ENCODE results near the gene RUNX2.
A peak's percentile ranks its signal among the peaks of the same experiment; 100 is the strongest.

Gene RUNX2

DNA sequence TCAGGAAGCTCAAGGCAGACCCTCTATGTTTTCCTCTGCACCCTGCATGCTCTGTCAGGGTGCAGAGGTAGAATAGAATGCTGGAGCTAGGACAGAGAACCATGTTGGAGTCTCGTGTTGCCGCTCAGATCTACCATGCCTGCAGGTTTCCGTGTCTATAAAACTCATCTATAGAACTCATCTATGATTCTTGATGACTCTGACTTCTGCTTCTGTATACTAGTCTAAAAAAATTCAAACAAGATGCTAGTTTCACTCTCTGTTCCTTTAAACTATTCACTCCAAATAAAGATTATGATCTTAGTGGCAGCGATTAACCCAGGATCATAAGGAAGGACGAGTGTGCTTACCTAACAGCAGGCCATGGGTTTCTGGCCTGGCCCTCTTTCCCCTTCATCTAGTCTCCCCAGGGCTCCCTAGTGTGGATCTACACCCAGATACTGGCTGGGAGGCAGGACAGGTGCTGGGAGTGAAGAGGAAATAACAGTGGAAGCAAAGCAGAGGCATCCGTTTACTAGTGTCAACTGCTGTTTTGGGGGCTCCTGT lies 212.3 kb downstream of the RUNX2 start:
- H3K4me3 ChIP-seq (ENCODE audit: low read length), result no peak overlapping the region
- no peak for DNase-seq (ENCODE audit: low read depth)
- TF ChIP-seq, protein P1, sequence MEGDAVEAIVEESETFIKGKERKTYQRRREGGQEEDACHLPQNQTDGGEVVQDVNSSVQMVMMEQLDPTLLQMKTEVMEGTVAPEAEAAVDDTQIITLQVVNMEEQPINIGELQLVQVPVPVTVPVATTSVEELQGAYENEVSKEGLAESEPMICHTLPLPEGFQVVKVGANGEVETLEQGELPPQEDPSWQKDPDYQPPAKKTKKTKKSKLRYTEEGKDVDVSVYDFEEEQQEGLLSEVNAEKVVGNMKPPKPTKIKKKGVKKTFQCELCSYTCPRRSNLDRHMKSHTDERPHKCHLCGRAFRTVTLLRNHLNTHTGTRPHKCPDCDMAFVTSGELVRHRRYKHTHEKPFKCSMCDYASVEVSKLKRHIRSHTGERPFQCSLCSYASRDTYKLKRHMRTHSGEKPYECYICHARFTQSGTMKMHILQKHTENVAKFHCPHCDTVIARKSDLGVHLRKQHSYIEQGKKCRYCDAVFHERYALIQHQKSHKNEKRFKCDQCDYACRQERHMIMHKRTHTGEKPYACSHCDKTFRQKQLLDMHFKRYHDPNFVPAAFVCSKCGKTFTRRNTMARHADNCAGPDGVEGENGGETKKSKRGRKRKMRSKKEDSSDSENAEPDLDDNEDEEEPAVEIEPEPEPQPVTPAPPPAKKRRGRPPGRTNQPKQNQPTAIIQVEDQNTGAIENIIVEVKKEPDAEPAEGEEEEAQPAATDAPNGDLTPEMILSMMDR (conservative IDR thresholded peaks at IDR 0.05; ENCODE audit: low read length), result no peak

DNA sequence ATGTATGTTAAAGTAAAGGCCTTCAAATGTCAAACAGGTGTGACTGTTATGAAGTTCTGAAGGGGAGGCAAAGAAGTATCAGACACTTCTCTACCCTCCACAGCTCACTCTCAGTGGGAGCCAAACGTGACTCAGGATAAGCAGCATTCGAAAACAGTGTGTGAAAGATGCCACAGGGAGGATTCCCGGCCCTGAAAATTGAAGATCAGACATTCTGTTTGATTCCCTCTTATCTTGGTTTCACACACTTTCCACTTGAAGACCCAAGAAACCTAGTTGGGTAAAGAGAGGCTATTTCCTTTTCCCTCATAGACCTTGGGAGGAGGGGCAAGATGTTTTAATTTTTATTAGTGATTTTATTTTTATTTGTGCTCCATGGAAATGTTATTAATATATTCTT lies 213.8 kb downstream of the RUNX2 start:
- no peak for DNase-seq (ENCODE audit: low read depth)
- H3K4me3 ChIP-seq (ENCODE audit: low read length), result no peak overlapping the region
- TF ChIP-seq, protein P1 (conservative IDR thresholded peaks at IDR 0.05; ENCODE audit: low read length), result no peak

DNA sequence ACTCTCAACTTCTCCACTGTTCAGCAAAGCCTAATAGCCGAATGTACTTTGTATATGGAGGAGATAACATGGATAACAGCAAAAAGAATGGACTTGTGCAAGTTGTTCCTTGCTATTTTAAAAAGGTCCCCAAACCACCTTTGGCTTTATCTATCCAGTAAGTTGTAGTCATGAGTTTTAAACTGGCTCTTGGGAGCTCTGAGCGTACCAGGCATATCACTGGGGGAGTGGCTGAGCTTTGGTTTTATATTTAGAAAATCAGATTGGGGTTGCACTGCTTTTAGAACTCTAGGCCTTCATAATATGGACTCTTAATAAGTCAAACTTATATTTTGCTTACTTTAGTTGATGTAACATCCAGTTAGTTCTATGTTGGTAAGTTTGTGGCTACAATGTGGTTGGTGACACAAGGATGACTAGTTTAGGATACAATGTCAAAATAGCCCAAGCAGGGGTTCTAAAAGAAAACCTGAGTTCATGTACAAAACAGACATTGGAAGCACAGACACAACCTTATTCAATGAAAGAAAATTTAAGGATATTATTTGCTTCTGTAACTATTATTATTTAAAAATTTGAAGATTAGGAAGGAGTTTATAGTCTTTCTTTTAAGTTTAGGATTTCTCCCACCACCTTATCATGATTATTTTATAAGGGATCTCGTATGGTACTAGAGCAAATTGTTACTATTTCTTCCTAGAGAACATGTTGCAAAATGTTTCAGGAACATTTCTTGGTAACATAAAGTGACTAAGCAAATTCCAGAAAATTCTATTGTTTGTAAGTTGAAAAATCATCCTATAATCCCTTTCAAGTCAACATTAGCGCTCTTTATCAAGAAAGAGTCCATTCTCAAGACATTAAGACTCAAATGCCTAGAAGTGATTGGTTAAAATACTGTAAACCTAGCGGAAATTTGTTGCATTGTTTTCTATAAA lies 215.4 kb downstream of the RUNX2 start:
- no peak overlapping the region for H3K4me3 ChIP-seq (ENCODE audit: low read length)
- DNase-seq (ENCODE audit: low read depth), result peak; percentile 54
- TF ChIP-seq, protein P1 (conservative IDR thresholded peaks at IDR 0.05; ENCODE audit: low read length), result no peak

DNA sequence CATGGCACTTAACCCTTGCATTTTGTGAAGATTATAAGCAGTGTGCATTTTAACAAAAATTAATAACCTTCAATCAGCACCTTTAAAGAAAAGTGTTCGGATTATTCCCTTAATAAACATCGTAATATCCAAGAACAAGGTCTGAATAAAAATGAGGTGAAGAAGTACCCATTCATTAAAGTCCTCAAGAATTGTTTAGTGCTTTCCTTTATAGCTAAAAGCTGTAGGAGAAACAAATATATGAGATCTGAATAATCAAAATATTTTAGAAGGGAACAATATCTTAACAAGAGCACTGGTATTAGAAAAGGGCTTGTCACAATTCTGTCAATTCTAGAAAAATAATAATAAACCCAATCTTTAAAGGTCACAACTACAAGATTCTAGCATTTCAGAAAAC lies 217.3 kb downstream of the RUNX2 start:
- no peak overlapping the region for H3K4me3 ChIP-seq (ENCODE audit: low read length)
- no peak for DNase-seq (ENCODE audit: low read depth)
- TF ChIP-seq, protein P1 (conservative IDR thresholded peaks at IDR 0.05; ENCODE audit: low read length), result no peak

DNA sequence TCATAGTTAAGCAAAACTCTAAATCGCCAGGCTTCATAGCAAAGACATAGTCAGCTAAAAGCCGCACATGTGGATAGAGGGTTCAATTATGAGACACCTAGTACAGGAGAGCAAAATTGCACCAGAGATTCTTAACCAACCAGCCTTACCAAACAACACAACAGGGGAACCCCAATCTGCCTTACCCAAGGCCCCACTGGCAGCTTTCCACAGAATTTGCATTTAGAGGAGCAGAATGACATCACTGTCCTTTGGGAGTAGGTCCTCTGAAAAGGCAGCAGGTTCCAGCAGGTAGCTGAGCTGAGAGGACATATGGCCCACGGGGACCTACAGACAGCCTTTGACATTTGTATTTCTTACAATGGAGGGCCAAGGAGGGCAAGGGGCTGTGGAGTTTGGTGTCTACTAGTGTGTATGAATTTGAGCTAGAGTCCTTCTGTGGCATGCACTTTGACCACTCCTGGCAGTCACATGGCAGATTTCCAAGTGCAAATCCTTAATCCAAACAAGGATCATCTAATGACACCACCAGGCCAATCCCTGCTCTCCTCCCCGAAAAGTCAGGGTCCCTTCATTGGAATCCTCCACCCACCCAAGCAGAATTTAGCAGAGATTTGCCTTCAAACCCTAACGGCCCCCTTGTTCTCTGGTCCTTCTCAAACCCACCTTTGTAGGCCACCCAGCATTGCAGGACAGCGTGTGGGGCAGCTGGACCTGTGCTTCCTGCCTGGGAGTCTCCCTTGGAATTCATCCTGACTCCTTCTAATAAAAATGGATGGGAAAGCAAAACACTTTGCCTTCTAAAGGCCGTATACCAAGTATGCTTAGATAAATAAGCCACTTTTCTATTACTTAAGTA lies 220.8 kb downstream of the RUNX2 start:
- no peak for DNase-seq (ENCODE audit: low read depth)
- H3K4me3 ChIP-seq (ENCODE audit: low read length), result no peak overlapping the region
- TF ChIP-seq, protein P1 (conservative IDR thresholded peaks at IDR 0.05; ENCODE audit: low read length), result no peak

DNA sequence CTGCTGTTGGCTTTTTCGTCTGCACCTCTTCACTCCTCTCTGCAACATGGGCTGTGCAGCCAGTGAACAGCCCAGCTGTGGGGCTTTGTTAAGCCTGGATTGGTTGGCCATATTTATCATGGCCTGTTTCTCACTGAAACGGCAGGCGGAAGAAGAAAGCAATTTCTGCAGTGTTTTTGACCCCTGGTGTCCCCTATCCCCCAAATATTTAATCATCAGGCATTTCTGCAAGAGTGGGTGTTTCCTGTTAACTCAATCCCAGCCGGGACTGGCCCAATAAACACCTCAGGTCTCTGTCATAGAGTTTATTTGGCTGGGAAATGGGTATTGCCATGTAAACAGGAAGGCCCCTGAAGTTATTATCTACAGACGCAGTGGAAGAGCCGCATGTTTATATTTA lies 224.4 kb downstream of the RUNX2 start:
- TF ChIP-seq, protein P1 (conservative IDR thresholded peaks at IDR 0.05; ENCODE audit: low read length), result no peak
- DNase-seq (ENCODE audit: low read depth), result no peak

More for the DNA sequence above, 224.4 kb downstream of the RUNX2 start:
- H3K4me3 ChIP-seq (ENCODE audit: low read length), result no peak overlapping the region

All from AG10803 (cell line).